ENCODE results near the gene CCBE1.
"Not testable (repeated sequence)": the region's sequence is repeated elsewhere in the genome, so short reads cannot be mapped to it uniquely, and the experiment has no call there.

The CCBE1 gene

DNA sequence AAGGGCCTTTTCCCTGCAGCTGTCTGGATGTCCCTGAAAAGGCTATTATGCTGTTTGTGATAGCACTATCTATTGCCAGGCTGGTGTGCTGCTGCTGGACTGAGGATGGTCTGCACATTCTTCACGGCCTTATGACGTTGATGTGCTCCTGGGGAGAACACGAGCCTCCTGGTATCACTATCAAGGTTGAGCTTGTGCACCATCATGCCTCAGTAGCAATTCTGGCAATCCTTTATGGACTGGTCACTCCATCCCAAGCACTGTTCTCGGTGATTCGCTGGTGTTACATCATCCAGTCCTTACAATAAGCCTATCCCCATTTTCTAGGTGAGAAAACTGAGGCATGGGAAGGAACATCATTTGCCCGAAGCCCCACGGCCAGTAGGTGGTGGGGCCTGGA is 18.2 kb upstream of the CCBE1 start:
- DNase-seq (ENCODE audit: low read depth in 2 of 2) = no peak

DNA sequence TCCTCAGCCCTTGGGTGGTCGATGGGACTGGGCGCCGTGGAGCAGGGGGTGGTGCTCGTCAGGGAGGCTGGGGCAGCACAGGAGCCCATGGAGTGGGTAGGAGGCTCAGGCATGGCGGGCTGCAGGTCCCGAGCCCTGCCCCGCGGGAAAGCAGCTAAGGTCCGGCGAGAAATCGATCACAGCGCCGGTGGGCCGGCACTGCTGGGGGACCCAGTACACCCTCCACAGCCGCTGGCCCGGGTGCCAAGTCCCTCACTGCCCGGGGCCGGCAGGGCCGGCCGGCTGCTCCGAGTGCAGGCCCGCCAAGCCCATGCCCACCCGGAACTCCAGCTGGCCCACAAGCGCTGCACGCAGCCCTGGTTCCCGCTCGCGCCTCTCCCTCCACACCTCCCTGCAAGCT is 16.9 kb upstream of the CCBE1 start:
- not testable (repeated sequence) for DNase-seq (ENCODE audit: low read depth in 2 of 2)

DNA sequence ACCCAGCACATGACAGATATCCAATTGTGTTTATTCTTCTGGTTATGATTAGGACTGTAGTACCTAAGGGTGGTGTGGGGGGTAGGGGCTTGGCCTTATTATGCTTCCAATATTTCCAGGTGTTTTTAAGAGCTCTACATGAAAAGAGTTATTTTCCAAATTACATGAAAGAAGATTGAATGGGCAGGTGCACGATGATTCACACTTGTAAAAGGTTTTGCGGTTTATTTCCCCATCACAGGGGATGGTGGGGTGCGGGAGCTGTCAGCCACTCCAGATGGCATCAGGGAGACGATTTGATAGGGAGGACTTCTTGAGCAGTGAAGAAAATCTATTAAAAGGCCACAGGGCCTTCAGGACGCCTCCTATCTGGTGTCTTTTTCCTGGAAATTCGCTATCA is 15.1 kb upstream of the CCBE1 start:
- no peak for DNase-seq (ENCODE audit: low read depth in 2 of 2)

DNA sequence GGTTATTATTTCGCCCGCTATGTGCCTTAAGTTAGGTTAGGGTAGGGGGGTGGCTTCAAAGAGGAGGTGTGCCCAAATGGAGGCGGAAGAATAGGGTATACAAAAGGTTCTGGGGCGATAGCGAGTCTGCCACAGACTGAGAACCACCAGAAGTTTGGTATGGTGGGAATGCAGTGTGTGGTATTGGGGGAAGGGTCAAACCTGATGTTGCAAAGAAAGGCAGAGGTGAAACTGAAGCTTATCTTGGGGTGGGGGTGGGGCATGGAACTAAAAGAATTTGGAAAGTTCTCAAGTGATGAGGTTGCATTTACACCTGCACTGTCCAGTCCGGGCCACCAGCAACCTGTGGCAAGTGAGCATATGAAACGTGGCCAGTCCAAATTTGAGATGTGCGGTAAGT is 11.8 kb upstream of the CCBE1 start:
- DNase-seq (ENCODE audit: low read depth in 2 of 2) = no peak

DNA sequence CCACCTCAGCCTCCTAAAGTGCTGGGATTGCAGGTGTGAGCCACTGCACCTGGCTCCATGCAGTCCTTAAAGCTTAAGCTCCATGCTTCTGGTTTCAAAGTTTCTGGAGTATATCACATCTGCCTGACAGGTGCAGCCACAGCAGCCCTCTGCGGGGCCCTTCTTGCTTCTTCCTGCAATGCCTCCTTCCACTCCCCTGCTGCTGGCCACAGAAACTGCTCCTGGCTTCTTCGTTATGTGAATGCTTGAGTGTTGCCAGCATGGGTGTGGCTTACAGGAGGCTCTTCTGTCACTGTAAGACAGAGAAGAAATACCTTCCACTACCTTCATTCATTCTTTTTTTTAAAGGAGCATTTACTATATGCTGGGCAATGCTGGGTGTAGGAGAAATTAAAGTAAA is 10.1 kb upstream of the CCBE1 start:
- DNase-seq (ENCODE audit: low read depth in 2 of 2) = no peak

DNA sequence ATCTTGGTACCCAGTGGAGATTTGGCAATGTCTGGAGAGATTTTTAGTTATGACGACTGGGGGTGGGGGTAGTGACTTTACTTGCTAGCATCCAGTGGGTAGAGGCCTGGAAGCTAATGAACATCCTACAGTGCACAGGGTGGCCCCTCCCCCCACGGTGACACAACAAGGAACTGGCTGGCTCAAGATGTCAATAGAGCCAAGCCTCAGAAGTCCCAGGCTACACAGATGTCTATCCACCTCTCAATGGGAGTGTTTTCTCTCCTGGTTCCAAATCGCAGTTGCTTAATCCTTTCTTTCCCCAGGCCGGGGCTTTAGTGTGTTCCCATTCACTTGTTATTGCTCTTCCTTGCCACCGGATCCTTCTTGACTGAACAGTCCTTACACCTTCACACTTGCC is 9.3 kb upstream of the CCBE1 start:
- no peak for DNase-seq (ENCODE audit: low read depth in 2 of 2)

DNA sequence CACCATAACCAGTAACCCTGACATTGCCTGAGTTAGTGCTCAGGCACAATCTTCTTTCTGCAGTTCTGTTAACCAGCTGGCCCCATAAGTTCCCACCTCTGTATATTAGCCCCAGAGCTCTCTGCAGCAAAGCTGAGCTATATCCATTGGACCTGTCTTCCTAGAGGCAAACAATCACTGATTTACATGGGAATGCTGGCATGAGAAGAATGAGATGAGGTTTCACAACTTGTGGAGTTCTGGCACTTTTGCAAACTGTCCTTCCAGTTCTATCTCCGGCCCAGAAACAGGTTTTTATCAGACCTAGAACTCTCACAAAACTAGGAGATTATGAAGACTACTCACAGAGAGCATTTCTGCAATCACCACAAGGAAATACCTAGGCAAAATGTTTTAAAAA is 7.9 kb upstream of the CCBE1 start:
- no peak for DNase-seq (ENCODE audit: low read depth in 2 of 2)

DNA sequence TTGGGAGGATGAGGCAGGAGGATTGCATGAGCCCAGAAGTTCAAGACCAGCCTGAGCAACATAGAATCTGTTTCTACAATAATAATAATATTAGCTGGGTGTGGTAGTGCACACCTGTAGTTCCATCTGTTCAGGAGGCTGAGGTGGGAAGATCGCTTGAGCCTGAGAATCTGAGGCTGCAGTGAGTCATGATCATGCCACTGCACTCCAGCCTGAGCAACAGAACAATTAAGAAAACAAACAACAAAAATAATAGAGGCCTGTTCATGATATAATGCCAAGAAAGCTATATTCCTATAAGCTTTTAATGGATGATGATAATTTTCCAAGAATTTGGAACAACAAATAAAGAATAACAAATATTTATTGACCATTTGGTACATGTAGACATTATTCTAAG is 6.9 kb upstream of the CCBE1 start:
- DNase-seq (ENCODE audit: low read depth in 2 of 2) = no peak

DNA sequence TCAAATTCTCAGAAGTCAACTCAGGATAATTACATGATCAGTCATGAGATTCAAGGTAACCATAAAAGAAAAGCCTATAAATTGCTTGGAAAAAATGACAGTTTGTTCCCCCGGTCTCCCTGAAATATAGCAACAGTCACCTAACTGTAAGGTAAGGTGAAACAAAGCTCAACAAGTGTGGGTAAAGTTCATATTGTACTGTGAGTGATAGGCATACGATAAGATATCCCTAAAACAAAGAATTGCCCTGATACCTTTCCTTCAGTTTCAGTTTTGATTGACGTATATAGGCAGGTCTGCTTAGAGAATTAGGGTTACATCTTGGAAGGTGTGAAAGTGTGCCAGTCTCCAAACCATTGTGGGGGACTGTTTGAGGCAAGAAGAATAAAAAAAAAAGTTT is 4.0 kb upstream of the CCBE1 start:
- no peak for DNase-seq (ENCODE audit: low read depth in 2 of 2)

DNA sequence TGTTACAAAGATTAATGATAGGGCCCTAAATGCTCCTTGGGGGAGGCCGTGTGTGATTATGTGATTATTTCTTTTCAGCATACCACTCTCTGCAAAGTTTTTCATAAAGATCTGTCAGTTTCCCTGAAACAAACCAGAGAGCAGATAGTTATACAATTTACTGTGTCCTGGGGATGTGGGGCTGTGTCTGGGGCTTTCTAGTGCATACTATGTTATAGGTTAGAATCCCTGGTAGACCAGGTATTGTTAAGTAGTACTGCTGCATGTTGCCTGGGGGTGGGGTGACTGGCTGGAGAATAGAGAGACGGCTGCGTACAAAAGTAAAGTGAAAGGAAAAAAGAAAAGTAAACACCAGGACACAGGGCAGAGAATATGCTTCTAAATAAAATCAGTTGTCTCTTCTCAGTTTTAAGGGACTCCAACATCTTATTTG is 3.3 kb upstream of the CCBE1 start:
- DNase-seq (ENCODE audit: low read depth in 2 of 2) = no peak

DNA sequence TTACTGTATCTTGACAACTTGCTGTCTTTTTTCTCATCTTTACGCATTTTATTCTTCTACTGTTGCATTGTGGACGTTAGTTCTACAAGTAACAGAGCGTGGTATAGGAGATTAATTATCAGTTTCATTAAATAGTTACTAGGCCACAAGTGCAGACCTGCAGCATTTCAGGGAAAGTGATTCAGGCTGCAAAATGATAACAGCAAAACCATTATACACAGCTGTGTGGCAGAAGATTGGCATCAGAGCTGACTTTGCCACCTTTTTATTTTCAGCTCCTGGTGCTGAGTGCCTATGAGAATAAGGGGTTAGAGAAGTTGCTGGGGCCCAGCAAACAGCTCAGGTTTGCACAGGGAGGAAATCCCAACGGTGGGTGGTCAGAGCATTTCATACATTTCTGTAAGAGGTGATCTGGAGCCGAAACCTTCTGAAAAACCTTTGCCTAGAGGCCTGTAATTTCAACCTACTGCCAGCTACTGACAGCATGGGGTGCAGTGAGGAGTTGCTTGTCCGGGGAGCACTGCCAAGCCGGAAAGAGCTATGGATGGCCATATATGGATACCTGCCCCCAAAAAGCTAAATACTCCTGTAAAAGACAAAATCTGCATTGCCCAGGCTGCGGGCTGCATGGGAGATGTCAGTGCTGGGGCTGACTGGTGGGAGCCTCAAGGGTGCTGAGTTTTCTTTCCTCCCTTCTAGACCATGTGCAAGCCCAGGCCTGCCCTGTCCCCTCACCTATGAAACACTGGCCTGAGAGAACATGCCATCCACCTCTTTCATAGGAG is 2.7 kb upstream of the CCBE1 start:
- DNase-seq (ENCODE audit: low read depth in 2 of 2) = no peak

DNA sequence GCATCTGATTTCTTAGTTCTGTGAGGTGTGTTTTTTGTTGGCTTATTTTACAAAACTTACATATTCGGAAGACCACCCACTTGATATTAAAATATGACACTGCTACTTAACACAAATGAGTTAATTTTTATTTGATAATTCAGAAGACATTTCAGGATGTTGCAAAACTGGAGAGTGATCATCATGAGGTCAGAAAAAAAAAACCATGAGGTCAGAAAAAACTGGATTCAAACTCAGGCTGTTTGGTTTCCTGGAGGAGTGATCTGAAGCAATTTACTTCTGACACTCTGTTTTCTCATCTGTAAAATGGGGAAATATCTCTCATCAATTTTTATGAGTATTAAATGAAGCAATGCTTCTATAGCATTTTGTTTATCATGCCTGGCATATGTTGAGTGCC is 1.8 kb upstream of the CCBE1 start:
- no peak for DNase-seq (ENCODE audit: low read depth in 2 of 2)

DNA sequence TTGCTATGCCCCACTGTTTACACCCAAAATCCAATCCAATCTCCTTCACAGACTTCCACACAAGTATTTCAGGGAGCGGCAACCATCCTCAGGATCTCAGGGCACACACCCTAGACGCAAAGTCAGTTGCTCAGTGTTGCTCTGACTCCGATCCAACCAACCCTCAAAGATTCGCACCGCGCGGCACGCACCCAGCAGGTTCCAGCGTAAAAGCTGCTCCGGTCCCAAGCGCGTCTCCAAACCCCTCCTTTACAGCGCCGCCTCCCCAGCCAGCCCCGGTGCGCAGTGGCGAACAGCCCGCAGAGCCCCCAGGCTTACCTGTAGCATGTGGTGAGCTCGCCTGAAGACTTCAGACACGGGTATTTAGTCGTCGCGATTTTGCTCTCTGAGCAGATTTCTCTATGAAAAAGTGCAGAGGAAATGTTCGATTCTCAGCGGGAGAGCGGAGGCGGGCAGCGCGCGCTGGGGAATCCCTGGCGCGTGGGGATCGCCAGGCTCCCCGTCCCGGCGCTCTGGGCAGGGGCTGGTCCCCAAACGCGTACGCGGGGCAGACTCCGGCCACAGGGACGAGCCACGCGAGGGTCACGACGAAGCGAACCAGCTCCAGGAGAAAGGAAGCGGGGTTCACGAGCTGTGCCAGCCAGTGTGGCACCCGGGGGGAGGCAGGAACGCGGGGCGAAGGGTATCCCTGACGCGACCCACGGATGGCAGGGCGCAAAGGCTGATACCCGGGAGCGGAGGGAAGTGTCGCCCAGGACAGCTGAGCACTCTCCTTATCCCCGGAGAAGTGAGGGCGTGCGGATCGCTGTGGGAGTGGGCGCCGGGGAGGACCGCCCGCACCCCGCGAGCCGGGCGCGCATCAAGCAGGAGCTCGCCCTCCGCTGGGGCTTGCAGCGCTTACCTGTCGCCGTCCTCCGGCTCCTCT is 650 bp downstream of the CCBE1 start:
- no peak for DNase-seq (ENCODE audit: low read depth in 2 of 2)

DNA sequence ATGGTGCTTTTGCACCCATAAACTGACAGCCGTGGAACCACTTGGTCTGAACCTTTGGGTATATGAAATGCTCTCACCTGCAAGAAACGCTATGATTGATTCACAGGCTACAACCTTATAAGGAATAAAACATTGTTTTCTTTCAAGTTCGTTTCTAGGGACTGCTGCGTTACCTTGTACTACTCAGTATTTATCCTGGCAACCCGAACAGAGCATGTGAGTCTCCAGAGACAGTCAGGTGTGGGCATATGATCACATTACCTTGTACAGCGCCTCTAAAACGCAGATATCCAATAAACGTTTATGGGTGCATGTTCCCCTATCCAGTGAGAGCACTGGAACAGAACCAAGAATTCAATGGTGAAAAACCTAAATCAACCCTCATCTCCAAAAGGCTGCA is 1.7 kb downstream of the CCBE1 start:
- no peak for DNase-seq (ENCODE audit: low read depth in 2 of 2)

DNA sequence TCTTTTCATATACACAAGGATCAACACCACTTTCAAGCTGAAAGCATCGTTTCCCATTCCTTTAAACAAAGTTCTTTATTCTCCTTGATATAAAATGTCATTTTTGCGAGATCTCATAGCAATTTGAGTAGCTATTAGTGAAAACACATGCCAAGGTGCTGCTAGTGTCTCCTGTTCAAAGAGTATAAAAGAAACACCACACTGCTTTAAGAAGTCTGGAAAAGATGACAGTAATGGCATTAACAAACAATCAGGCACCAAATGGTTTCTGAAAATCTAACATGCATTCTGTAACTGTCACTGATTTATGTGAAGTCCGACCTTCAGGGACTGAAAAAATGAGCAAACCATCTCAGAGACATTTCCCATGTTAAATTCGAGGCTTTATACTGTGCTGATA is 2.4 kb downstream of the CCBE1 start:
- no peak for DNase-seq (ENCODE audit: low read depth in 2 of 2)

DNA sequence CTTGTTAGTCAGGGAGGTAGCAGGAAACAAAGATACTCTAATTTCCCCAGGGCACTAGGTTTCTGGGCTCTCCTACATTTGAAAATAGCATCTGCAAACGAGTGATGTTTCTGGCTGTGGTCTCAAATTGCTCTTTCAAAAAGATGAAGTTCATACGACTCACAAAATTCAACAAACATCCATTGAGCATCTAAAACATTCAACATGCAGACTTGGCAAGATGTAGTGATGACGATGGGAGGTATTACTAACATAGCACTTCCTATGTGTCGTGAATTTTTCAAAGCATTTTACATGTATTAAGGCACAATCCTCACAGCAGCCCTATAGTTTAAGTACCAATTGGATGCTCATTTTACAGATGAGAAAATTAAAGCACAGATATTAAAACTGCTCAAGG is 5.2 kb downstream of the CCBE1 start:
- DNase-seq (ENCODE audit: low read depth in 2 of 2) = no peak

DNA sequence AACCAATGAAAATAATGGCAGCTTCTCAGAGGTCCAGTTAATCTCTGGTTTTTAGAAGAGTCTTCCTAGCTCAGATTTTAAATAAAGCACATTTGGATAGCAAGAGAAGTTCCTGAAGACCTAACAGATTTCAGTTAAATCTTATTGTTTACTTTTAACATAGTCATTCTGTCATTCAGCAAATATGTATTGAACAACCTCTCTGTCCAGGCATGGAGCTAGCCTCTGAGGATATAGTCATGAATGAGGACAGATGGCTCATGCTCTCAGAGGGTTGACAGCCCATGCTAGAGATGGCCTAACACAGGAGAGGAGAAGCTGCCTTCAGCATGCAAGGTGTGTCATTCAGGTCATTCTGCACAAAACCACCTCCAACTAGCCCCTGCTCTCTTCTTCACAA is 6.2 kb downstream of the CCBE1 start:
- DNase-seq (ENCODE audit: low read depth in 2 of 2) = no peak

DNA sequence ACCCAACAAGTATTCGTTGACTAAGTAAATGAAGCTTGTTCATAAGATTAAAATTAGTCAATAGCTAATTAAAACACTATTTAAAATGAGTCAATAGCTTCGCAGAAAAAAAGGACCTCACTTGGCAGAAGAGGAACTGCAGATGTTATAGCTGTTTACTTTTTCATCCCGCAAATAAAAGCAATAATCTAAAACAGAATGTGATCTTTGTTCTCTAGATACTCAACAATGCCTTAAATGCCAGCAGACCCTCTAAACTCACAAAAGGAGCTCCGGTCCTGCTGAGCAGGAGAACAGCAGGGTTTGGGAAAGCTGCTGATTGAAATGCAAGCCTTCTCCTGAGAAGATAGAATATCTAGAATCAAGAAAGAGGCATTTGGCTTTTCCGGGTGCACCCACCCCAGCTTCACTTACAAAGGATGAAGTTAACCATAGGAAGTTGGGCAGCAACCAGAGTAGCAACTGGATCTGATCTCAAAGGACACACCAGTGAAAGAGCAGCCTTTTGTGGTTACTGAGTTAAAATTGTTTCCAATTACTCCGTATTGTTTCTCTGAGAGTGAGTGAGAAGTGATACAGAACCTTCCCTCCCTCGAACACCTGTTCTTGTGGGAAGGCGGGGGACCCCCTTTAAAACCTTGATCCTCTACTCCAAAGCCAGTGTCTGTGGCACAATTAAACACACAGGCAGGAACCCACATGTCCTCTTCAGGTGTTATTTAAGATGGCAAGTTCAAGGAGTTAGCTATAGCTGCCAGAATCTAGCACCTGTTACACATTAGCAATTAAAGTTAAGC is 6.8 kb downstream of the CCBE1 start:
- no peak for DNase-seq (ENCODE audit: low read depth in 2 of 2)

DNA sequence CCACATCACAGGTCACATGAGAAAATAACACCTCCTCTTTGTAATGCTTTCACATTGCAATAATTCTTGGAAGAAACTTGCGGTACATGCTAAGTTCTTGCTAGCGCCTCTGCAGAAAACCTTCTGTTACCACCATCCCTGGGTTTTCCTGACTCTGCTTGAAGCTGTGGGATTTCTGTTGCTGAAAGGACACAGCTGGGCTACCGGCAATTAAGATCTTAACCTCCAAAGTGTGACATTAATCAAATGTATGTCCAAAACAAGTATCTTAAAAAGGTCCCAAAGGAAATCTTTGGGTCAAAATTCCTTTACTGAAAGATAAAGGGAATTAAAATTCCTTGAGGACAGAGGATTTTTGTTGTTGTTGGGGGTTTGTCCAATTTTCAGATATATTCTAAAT is 7.5 kb downstream of the CCBE1 start:
- DNase-seq (ENCODE audit: low read depth in 2 of 2) = no peak

DNA sequence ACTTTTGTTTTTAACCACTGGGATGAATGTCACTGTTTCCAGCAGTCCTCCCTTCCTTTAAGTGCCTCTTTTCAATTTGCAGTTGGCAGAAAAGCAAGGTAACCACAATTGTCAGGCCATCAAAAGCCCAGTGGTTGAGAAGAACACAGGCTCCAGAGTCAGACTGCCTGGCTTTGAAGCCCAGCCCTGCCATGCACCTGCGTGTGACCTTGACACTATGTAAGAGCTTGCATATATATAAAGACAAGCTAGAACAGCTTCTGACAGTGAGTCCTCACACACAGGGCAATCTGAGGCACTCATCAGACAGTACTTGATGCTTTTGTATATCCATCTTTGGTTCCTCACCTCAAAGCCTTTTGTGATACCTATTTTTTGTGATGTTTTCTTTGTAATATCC is 11.0 kb downstream of the CCBE1 start:
- DNase-seq (ENCODE audit: low read depth in 2 of 2) = no peak

DNA sequence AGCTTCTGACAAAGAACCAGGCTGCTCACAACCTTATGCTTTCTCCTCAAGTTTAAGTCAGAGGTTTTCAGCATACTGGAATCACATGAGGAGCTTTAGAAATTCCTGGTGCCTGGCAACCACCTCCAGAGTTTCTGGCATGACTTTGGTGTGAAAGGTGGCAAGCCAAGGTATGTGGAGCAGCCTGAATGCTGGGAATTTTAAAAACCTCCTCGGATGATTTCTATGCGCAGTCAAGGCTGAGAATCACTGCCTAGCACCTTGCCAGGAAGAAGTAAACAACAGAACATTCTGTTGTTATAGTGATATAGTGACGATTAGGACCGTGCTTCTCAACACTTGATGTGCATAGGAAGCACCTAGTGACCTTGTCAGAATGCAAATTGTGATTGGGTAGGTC is 11.7 kb downstream of the CCBE1 start:
- DNase-seq (ENCODE audit: low read depth in 2 of 2) = no peak

DNA sequence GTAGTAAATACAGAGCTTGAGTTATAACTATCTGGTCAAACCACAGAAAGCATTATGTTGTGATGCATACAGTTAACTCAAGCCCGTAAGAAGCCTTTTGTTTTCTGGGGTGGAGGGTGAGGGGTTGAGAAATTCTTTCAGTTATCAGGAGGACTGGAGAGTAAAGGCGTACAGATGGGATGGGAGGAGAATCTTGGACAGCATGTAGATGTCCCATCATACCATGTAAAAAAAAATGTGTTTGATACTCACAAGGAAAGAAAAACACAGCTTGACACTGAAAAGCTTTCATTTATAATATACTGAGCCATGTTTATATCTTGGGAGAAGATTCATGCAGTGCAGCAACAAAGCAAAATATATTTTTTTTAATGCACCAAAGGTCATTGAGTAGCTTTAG is 12.4 kb downstream of the CCBE1 start:
- no peak for DNase-seq (ENCODE audit: low read depth in 2 of 2)

Measured in stimulated activated CD8-positive, alpha-beta memory T cell treated with anti-CD3 and anti-CD28 coated beads, Interleukin-15, amount 100 ng/mL, for 48 hours (primary cell).